K562 (cell line): Measurements from ENCODE around the gene ZMIZ1. TPM values are rescaled to one million over a fixed set of nuclear protein-coding genes. Genes with fewer than 3 reads are reported as not detected.

Experiments used
- ATAC-seq: fragments of 200-7000 bp; cut with Tn5 transposase; 3 replicates; pipeline ENCODE4 v1.9.1; 2020; ENCODE audit warnings: moderate library complexity
- BruUV-seq: library from RNA; stranded (reverse); fragments of 400-500 nt; replicated peaks from 2 replicates; lab custom pipeline; 2021; lab: Mats Ljungman, UMichigan
- CTCF ChIA-PET: fragments of 300-600 bp; formaldehyde crosslinking; extraction: SDS; loops from one replicate; lab custom pipeline; 2021; ENCODE audit warnings: low intra/inter-chr PET ratio; lab: Yijun Ruan, JAX
- POLR2A ChIA-PET: fragments of 300-600, 350-650 bp; sonication (Branson Sonifier 250); formaldehyde crosslinking; extraction: SDS; loops from one replicate; lab custom pipeline; 2021; ENCODE audit warnings: antibody characterized with exemption, inconsistent platforms; lab: Yijun Ruan, JAX
- DNase-seq, 4 experiments: peaks; one replicate each; pipeline versions ENCODE4 v3.0.0 to v3.0.0-alpha.2; 2011 to 2018; ENCODE audit warnings: low spot score in 3 of 4, mixed read lengths in 3 of 4; ENCODE audit errors: extremely low read depth in 1 of 4
- FAIRE-seq: peaks from 2 replicates; lab custom pipeline; 2011; peaks lifted over from hg19 to GRCh38; lab: Jason Lieb, UNC
- H2AFZ ChIP-seq: 2 replicates; pipeline ENCODE4 v1.6.0; 2011; ENCODE audit warnings: low read depth, low read length, control low read depth, inconsistent platforms
- H3K27ac ChIP-seq: fragments of 200-600 bp; 3 replicates; pipeline ENCODE4 v1.8.0; 2011; ENCODE audit warnings: low read depth, mild to moderate bottlenecking, control low read depth, inconsistent platforms, low read length, moderate library complexity, mixed read lengths; ENCODE audit errors: extremely low read depth
- H3K27me3 ChIP-seq, 2 experiments: fragments of 300-600 bp in 1 of 2; 2 replicates in 1 of 2; 3 replicates in 1 of 2; pipeline versions ENCODE4 v1.6.0 to v1.8.0; 2011; ENCODE audit warnings: inconsistent platforms in 2 of 2, low read length in 2 of 2, mild to moderate bottlenecking in 1 of 2, mixed read lengths in 1 of 2, moderate library complexity in 1 of 2; ENCODE audit not compliant: control insufficient read depth in 2 of 2, insufficient read depth in 2 of 2
- H3K36me3 ChIP-seq: fragments of 300-600 bp; 3 replicates; pipeline ENCODE4 v1.8.0; 2011; ENCODE audit warnings: mild to moderate bottlenecking, low read length, inconsistent platforms; ENCODE audit not compliant: control insufficient read depth, insufficient read depth
- H3K4me1 ChIP-seq, 2 experiments: fragments of 200-600 bp in 1 of 2; replicated peaks in 1 of 2; 2 replicates in 1 of 2; 3 replicates in 1 of 2; pipeline versions ENCODE4 v1.5.1 to v1.8.0; 2011; ENCODE audit warnings: inconsistent platforms in 2 of 2, low read length in 2 of 2, mild to moderate bottlenecking in 1 of 2, mixed read lengths in 1 of 2, moderate library complexity in 1 of 2; ENCODE audit not compliant: control insufficient read depth in 2 of 2, insufficient read depth in 2 of 2
- H3K4me2 ChIP-seq: 2 replicates; pipeline ENCODE4 v1.6.1; 2011; ENCODE audit warnings: low read length, control low read depth, inconsistent platforms, mixed read lengths; ENCODE audit not compliant: insufficient read depth
- H3K4me3 ChIP-seq: fragments of 200-600 bp; sonication (generic), shearing (Covaris generic); 2 replicates; pipeline ENCODE4 v1.5.1; 2016; ENCODE audit warnings: control low read depth, inconsistent platforms
- H3K79me2 ChIP-seq: fragments of 200-600 bp; 3 replicates; pipeline ENCODE4 v1.8.0; 2011; ENCODE audit warnings: low read length, inconsistent platforms; ENCODE audit not compliant: control insufficient read depth, insufficient read depth
- H3K9ac ChIP-seq, 2 experiments: 2 replicates each; pipeline versions ENCODE4 v1.6.0 to v1.6.1; 2011; ENCODE audit warnings: low read depth in 2 of 2, low read length in 2 of 2, control low read depth in 1 of 2, inconsistent platforms in 1 of 2, mild to moderate bottlenecking in 1 of 2, mixed read lengths in 1 of 2; ENCODE audit not compliant: insufficient read depth in 1 of 2
- H3K9me1 ChIP-seq: one replicate; pipeline ENCODE4 v1.6.0; 2011; ENCODE audit warnings: inconsistent platforms, mild to moderate bottlenecking, low read length, moderate library complexity; ENCODE audit not compliant: control insufficient read depth, insufficient read depth
- H3K9me3 ChIP-seq: replicated peaks from 2 replicates; pipeline ENCODE4 v1.5.1; 2011; ENCODE audit warnings: low read depth, low read length, inconsistent platforms; ENCODE audit not compliant: control insufficient read depth, insufficient read depth
- H4K20me1 ChIP-seq: replicated peaks from 2 replicates; pipeline ENCODE4 v1.6.1; 2011; ENCODE audit warnings: low read length, inconsistent platforms, mixed read lengths; ENCODE audit not compliant: control insufficient read depth, insufficient read depth
- HIVEP1 ChIP-seq: fragments of 250-450 bp; sonication (Bioruptor Pico); IDR thresholded peaks from 2 replicates; pipeline ENCODE4 v1.4.0; 2020; ENCODE audit warnings: mild to moderate bottlenecking
- MYBL2 ChIP-seq, 2 experiments: fragments of 450-650 bp in 1 of 2; sonication (generic) in 1 of 2; formaldehyde crosslinking in 1 of 2; IDR thresholded peaks; 2 replicates each; pipeline versions ENCODE4 v1.6.1 to v1.8.1; 2017 to 2022; ENCODE audit warnings: borderline replicate concordance in 1 of 2, inconsistent platforms in 1 of 2, low read depth in 1 of 2, mild to moderate bottlenecking in 1 of 2, missing genetic modification reagents in 1 of 2, moderate library complexity in 1 of 2
- PKNOX1 ChIP-seq: fragments of 450-650 bp; IDR thresholded peaks from 2 replicates; pipeline ENCODE4 v1.6.1; 2016
- POLR2G ChIP-seq: fragments of 200-400 bp; formaldehyde crosslinking; IDR thresholded peaks from 2 replicates; pipeline ENCODE4 v1.6.1; 2017; ENCODE audit warnings: low read depth, mild to moderate bottlenecking, antibody characterized with exemption, low read length, moderate library complexity
- ZHX1 ChIP-seq: fragments of 150-350 bp; conservative IDR thresholded peaks from 2 replicates; pipeline ENCODE4 v1.6.1; 2014; ENCODE audit warnings: low read length
- WGBS: fragments of 100-300 bp; shearing (Covaris generic); methylation state at CpG from one replicate; pipeline ENCODE4 v1.1.6; 2016; ENCODE audit warnings: low coverage, mixed read lengths; ENCODE audit not compliant: insufficient coverage; ENCODE audit errors: missing lambda C conversion rate; 5-methylcytosine and 5-hydroxymethylcytosine counted together
- in situ Hi-C: fragments of 300-500 bp; cut with MboI; formaldehyde crosslinking; loops from 4 replicates; pipeline ENCODE4 v1.15.0; 2018; ENCODE audit warnings: inconsistent platforms, mixed read lengths
- intact Hi-C: fragments of 100-400 bp; cut with micrococcal nuclease; formaldehyde crosslinking; loops from 2 replicates; pipeline ENCODE4 v1.14.2; 2022
- polyA plus RNA-seq, 8 experiments: library from polyadenylated mRNA; depleted of rRNA in 4 of 8; stranded (reverse) in 5 of 8; unstranded in 3 of 8; fragments of >200 nt; fragmentation: Nextera tagmentation in 2 of 8; fragmentation: Illumina TruSeq in 1 of 8; extraction: Ambion mirVana in 2 of 8; extraction: Trizol in 1 of 8; gene quantifications; 2 replicates each; pipeline versions ENCODE4 v1.2.1 to v1.2.3, GENCODE V29; 2011 to 2014; ENCODE audit warnings: inconsistent platforms in 1 of 8, missing spikeins in 1 of 8
- total RNA-seq, 7 experiments: library from RNA; depleted of rRNA in 6 of 7; stranded (reverse); fragments of >200 nt in 6 of 7; fragmentation: Illumina TruSeq in 2 of 7; extraction: Trizol in 2 of 7; gene quantifications; 2 replicates each; pipeline versions ENCODE4 v1.2.1 to v1.2.3, GENCODE V29; 2011 to 2021; ENCODE audit warnings: low replicate concordance in 1 of 7

The ZMIZ1 gene
- total and polyA plus RNA-seq, 9 of the 15 experiments (the other 6 are each of a cell fraction or from before 2014, with no cell fraction given): 1.0 to 37.3 (median 4.3) TPM

- peak overlapping the region in 1 of 2 experiments; percentile 59; a peak in 2 of 4 replicates for H3K9ac ChIP-seq
- no peak overlapping the region for H3K27ac ChIP-seq
- no peaks in the 10 kb centered on the region for H3K9me3 ChIP-seq
- ChIA-PET POLR2A (interaction anchor here (0.5 to 0.7 kb wide), 2 partner anchors 15 to 77 kb away, joined by 4 read pairs; no protein-coding TSS in a partner anchor), CTCF (no interaction called here)
- H3K36me3 ChIP-seq: peaks cover 9% of the 10 kb centered on the region; the same call in 1 of the 3 replicates
- no peak overlapping the region for H2AFZ ChIP-seq
- FAIRE-seq (no peak), ATAC-seq (no peak), DNase-seq (no peak)
- no peak overlapping the region for H3K4me3 ChIP-seq
- WGBS: 67% methylated on average over 25 of the region's 25 CpGs
- intact Hi-C loops: no loop called here
- H4K20me1 ChIP-seq: no peaks in the 10 kb centered on the region
- H3K27me3 ChIP-seq: peaks cover 0 to 8% of the 10 kb centered on the region in 2 experiments; a peak in 2 of 5 replicates
- H3K4me2 ChIP-seq: no peak overlapping the region
- peaks cover 6% of the 10 kb centered on the region for H3K9me1 ChIP-seq
- peaks cover 21 to 42% of the 10 kb centered on the region in 2 experiments for H3K4me1 ChIP-seq
- no peaks in the 10 kb centered on the region for H3K79me2 ChIP-seq
- BruUV-seq: no TSS peak
- in situ Hi-C loops: no loop called here
- TF ChIP-seq PKNOX1 (0 out of 2 replicates have a peak, but pooled peaks have one; percentile 16), ZHX1 (no peak), HIVEP1 (CRISPR knock-in tag) (no peak), POLR2G (peak; percentile 48), MYBL2 (IDR thresholded peaks at IDR 0.05; ENCODE audit: low read depth) (no peak), MYBL2 (CRISPR knock-in tag; IDR thresholded peaks at IDR 0.05; ENCODE audit: borderline replicate concordance) (no peak)
Measured at GRCh38 chr10:79314761-79315601, 246.2 kb downstream of the ZMIZ1 start.
